GM18511 (cell line): ENCODE data around the gene CXCL5.
"Not testable (repeated sequence)": the region's sequence is repeated elsewhere in the genome, so short reads cannot be mapped to it uniquely, and the experiment has no call there.

Source experiments
- ATAC-seq: cut with Tn5 transposase; IDR thresholded peaks from one replicate; pipeline ENCODE4 v1.9.1; 2021; ENCODE audit warnings: mild to moderate bottlenecking, moderate library complexity; ENCODE audit not compliant: unreplicated experiment

CXCL5 gene

DNA sequence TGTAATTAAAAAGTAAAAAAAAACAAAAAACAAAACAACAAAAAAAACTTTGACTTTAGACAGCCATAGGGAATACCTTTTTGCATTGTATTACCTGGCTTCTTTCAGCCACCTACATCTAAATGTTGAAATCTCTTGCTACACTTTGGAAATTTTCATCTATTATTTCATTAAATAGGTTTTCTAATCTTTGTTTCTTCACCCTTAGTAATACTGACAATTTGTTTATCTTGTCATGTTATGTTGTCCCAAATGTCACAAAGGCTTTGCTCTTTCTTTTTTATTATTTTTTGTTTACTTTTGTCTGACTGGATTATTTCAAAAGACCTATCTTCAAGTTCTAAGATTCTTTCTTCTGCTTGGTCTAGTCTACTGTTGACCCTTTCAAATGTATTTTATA is 24.1 kb downstream of the CXCL5 start:
- ATAC-seq, result no peak

DNA sequence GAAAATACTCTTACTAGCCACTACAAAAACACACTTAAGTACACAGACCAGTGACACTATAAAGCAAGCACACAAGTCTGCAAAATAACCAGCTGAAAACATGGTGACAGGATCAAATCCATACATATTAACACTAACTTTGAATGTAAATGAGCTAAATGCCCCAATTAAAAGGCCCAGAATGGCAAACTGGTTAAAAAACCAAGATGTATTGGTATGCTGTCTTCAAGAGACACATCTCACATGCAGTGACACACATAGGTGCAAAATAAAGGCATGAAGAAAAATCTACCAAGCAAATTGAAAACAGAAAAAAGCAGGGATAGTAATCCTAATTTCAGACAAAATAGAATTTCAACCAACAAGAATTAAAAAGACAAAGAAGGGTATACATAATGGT is 27.5 kb downstream of the CXCL5 start:
- no peak for ATAC-seq

GRCh38 chr4:73970011-73970410 is 28.5 kb downstream of the CXCL5 start:
- ATAC-seq, result no peak

DNA sequence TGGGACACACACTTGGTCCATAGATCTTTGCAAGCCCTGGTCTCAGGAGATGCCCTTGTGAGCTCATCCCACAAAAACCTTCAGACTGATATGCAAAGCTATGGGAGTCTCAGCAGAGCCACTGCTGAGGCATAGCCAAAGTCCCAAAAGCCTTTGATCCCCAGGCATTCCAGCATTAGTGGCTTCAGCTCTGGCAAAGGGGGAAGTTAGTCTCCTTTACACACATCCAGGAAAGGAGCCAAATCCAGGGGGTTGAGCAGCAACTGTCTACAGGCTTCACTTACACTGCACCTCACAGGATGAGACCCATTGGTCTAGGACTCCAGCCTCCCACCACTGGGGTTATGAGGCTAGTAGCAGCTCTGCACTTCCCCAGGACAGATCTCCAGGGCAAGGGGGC is 30.6 kb downstream of the CXCL5 start:
- ATAC-seq, result no peak

DNA sequence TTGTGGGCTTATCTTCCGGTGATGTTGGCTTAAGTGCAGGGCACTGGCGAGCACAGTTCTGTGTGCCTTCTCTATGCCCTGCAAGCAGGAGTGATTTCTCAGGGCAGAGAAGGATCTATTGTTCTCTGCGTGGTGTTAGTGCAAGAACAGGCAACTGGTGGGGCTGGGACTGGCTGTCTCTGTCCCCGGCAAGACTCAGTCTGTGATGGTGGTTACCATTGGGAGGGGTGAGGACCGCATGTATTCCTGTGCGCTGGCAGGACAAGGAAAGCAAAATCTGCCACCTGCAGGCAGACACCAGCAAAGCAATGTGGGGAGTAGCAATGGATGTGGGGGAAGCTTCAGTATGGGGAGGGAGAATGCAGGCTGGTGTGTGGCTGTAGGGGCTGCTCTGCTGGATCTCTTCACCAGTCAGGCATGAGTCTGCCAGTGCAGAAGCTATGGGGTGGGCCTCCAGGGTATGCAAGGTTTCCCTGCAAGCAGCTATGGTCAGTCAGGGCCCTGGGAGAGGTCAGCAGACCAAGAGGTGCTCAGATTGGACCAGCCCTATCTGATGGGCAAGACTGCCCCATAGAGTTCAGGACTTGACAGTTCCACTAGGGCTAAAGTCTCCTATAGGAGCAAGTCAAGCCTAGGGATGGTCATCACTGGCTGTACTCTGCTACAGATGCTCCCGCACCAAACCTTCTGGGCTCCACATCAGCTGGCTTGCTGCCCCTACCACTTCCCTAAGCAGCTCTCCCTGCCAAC is 33.4 kb downstream of the CXCL5 start:
- ATAC-seq, result no peak

DNA sequence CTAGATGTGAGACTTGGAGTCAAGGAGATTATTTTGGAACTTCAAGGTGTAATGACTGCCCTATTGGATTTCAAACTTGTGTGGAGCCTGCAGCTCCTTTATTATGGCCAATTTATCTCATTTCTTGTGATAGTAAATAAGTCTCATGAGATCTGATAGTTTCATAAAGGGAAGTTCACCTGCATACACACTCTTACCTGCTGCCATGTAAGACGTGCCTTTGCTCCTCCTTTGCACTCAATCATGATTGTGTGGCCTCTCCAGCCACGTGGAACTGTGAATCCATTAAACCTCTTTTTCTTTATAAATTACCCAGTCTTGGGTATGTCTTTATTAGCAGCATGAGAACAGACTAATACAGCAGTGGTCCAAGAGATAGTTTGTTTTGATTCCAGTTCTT is 35.8 kb downstream of the CXCL5 start:
- ATAC-seq, result no peak

DNA sequence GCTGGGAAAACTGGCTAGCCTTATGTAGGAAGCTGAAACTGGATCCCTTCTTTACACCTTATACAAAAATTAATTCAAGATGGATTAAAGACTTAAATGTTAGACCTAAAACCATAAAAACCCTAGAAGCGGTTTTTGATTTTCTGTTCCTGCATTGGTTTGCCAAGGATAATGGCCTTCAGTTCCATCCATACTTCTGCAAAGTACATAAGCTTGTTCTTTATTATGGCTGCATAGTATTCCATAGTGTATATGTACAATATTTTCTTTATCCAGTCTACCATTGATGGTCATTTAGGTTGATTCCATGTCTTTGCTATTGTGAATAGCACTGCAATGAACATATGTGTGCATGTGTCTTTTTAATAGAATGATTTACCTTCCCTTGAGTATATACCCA is 39.4 kb downstream of the CXCL5 start:
- not testable (repeated sequence) for ATAC-seq

DNA sequence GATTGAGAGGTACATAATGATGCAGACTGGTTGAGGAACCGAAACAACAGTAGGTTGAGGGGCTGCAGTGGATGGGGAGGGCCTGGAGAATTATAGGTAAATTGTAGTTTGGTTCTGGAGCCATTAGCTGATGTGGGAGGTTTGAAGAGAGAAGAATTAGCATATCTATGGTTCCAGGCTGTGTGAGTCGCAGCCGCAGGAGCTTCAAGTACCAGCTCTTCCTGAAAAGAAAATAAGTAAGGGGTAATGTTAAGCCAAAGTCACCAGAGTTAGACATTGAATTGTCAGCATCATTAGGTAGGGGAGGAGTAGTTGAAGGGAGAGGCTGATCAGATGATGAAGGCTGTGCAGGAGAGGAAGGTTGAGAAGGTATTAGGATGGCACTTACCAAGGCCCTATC is 46.1 kb downstream of the CXCL5 start:
- ATAC-seq, result no peak

DNA sequence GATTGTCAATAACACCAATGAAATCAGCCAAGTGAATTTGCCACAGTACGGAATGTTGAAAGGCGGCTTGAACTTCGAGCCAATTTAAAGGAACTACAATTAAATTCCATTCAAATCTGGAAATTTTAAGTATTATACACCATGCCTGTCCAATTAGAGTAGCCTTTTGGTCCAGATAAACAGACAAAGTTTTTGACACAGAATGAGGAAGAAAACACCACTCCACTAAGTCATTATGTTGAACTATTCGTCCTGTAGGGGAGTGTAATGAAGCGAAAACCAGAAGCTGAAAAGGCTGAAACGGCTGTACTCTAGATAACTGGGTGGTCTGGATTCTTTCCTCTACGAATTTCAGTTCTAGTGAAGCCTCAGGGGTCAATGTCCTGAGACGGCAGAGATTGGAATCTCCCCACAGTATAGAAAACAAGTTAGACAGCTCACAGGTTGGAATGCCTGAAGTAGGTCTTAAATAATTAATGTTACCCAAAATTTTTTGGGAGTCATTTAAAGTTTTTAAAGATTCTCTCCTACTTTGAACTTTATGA is 48.0 kb downstream of the CXCL5 start:
- ATAC-seq, result not testable (repeated sequence)

- no peak for ATAC-seq
These were observed 49.3 kb downstream of the CXCL5 start for GRCh38 chr4:73948990-73949706.

DNA sequence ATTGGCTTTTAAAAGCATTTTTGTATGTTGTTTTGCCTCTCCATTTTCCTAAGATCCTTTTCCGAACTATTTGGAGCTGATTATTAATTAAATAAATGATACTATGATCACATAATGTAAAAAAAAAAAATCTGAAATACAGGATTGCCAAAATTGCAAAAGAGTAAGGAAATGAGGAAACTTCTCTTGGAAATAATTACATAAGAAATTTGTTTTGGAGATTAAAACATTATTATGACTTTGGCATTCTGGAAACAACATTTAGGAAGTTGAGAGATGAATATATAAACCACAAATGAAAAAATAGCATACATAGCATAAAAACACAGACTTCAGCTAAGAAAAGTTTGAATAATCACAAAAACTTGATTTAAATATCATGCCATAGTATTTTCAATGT is 50.2 kb downstream of the CXCL5 start:
- ATAC-seq, result no peak

- no peak for ATAC-seq
These were observed 51.1 kb downstream of the CXCL5 start for GRCh38 chr4:73947239-73947985.

DNA sequence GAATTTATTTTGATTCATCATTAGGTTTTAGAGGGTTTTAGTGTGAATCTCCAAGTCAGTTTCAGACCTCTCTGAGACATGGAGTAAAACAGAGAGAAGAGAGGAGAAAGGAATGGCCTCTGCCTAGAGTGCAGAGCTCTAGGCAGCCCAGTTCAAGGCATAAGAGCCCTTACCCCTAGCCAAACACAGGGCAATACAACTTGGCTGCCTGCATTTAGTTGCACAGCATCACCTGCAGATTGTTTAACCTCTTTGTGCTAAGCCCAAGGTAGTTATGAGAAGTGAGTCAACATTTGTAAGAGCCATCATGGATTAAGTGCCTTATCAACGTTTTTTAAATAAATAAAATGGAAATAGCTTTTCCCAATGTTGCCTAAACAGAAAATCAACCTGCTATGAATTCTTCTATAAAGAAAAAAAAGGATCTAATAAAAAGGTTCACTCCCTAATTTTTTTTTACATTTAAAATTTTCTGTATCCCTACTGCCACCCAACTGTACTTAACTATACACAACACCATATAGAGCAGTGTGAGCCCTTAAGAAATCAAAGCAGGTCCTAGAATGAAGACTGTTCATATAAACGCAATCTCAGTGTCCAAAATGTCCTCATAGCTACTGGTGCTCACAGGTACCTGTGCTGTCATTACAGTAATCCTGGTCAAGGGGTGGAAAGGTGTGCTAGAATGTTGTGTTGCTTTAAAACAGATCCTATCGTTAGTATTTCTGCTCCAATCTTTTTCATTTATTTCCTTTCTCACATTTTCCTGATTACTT is 52.6 kb downstream of the CXCL5 start:
- ATAC-seq, result no peak
